ENCODE results near the gene LYL1.

LYL1 gene

GRCh38 chr19:13104360-13104847 is 1.7 kb upstream of the LYL1 start:
- no peak for DNase-seq

GRCh38 chr19:13103581-13104359 is 1.1 kb upstream of the LYL1 start:
- DNase-seq = no peak

GRCh38 chr19:13102416-13102665 is 317 bp downstream of the LYL1 start:
- no peak for DNase-seq

GRCh38 chr19:13101590-13102415 is 855 bp downstream of the LYL1 start:
- DNase-seq = no peak

GRCh38 chr19:13100841-13101589 is 1.6 kb downstream of the LYL1 start:
- no peak for DNase-seq

GRCh38 chr19:13100031-13100588 is 2.5 kb downstream of the LYL1 start:
- DNase-seq = no peak

GRCh38 chr19:13099073-13099999 is 3.3 kb downstream of the LYL1 start:
- DNase-seq = peak; percentile 54

GRCh38 chr19:13098277-13099072 is 4.2 kb downstream of the LYL1 start:
- DNase-seq = no peak

GRCh38 chr19:13097463-13098258 is 5.0 kb downstream of the LYL1 start:
- DNase-seq = no peak

- no peak for DNase-seq
These were observed 5.6 kb downstream of the LYL1 start for GRCh38 chr19:13097033-13097462.

- DNase-seq = peak; percentile 45
These were observed 6.4 kb downstream of the LYL1 start for GRCh38 chr19:13095934-13096927.

GRCh38 chr19:13095393-13095784 is 7.3 kb downstream of the LYL1 start:
- DNase-seq = peak; percentile 69

GRCh38 chr19:13094771-13095392 is 7.8 kb downstream of the LYL1 start:
- no peak for DNase-seq

GRCh38 chr19:13094106-13094504 is 8.6 kb downstream of the LYL1 start:
- no peak for DNase-seq

GRCh38 chr19:13093407-13094105 is 9.1 kb downstream of the LYL1 start:
- DNase-seq = no peak

- DNase-seq = no peak
These were observed 9.9 kb downstream of the LYL1 start for GRCh38 chr19:13092606-13093235.

GRCh38 chr19:13092158-13092543 is 10.5 kb downstream of the LYL1 start:
- no peak for DNase-seq

Data from NCI-H510A (cell line).